GM23248 (cell line): ENCODE measurements around the gene NECTIN4.
"Not testable (repeated sequence)": the region's sequence is repeated elsewhere in the genome, so short reads cannot be mapped to it uniquely, and the experiment has no call there.

Experiments
- EZH2 ChIP-seq: fragments of 200-600 bp; sonication (generic); IDR thresholded peaks from 2 replicates; pipeline ENCODE4 v1.6.1; 2018; ENCODE audit warnings: antibody characterized with exemption, mild to moderate bottlenecking; ENCODE audit not compliant: insufficient read depth, poor library complexity, severe bottlenecking
- EZH2phosphoT487 ChIP-seq: fragments of 200-600 bp; sonication (generic); IDR thresholded peaks from 2 replicates; pipeline ENCODE4 v1.6.1; 2018; ENCODE audit warnings: antibody characterized with exemption, moderate library complexity, mild to moderate bottlenecking, low read depth; ENCODE audit not compliant: insufficient read depth

GRCh38 chr1:161065681-161066080 is 23.7 kb downstream of the NECTIN4 start:
- not testable (repeated sequence) for TF ChIP-seq EZH2, EZH2phosphoT487
